Type B pancreatic cell (in vitro differentiated cells): ENCODE measurements around the gene UBAP2. TPM values are rescaled to one million over a fixed set of nuclear protein-coding genes. Genes with fewer than 3 reads are reported as not detected.
A peak's percentile ranks its signal among the peaks of the same experiment; 100 is the strongest.

Experiments used
- DNase-seq: peaks from one replicate; pipeline ENCODE4 v3.0.0; 2021; ENCODE audit warnings: mixed read lengths; ENCODE audit not compliant: unreplicated experiment; ENCODE audit errors: extremely low spot score
- H3K27ac Mint-ChIP-seq: 2 replicates; pipeline ENCODE4 v1.8.0; 2021; ENCODE audit warnings: mild to moderate bottlenecking, mixed read lengths
- H3K27me3 Mint-ChIP-seq: 2 replicates; pipeline ENCODE4 v1.8.0; 2021; ENCODE audit warnings: mixed read lengths
- H3K36me3 Mint-ChIP-seq: 2 replicates; pipeline ENCODE4 v1.8.0; 2021; ENCODE audit warnings: mixed read lengths
- H3K4me1 Mint-ChIP-seq: one replicate; pipeline ENCODE4 v1.8.0; 2021; ENCODE audit warnings: mixed read lengths; ENCODE audit not compliant: unreplicated experiment
- H3K4me3 Mint-ChIP-seq: 2 replicates; pipeline ENCODE4 v1.8.0; 2021; ENCODE audit warnings: mild to moderate bottlenecking, mixed read lengths
- H3K9me3 Mint-ChIP-seq: 2 replicates; pipeline ENCODE4 v1.8.0; 2021; ENCODE audit warnings: mixed read lengths
- CTCF ChIP-seq: fragments of 200-600 bp; sonication (generic); conservative IDR thresholded peaks from 2 replicates; pipeline ENCODE4 v1.5.0; 2021; ENCODE audit warnings: antibody characterized with exemption, mild to moderate bottlenecking
- total RNA-seq: library from RNA; stranded (reverse); gene quantifications from 2 replicates; pipeline ENCODE4 v1.2.1, GENCODE V29; 2021; ENCODE audit warnings: low replicate concordance

The UBAP2 gene
- total RNA-seq, 1 donor from 2014 or later, result 55.8 TPM

GRCh38 chr9:34036625-34037024, 12.1 kb downstream of the UBAP2 start:
- Mint-ChIP-seq H3K27me3 (no peaks in the 10 kb centered on the region), H3K36me3 (peaks cover 24% of the 10 kb centered on the region), H3K9me3 (peaks cover 3% of the 10 kb centered on the region), H3K4me1 (peaks cover 17% of the 10 kb centered on the region), H3K4me3 (no peak overlapping the region), H3K27ac (peak overlapping the region; percentile 44)
- TF ChIP-seq CTCF, result no peak
- no peak for DNase-seq

GRCh38 chr9:34035656-34036055, 13.0 kb downstream of the UBAP2 start:
- peaks cover 17% of the 10 kb centered on the region for H3K4me1 Mint-ChIP-seq
- DNase-seq, result no peak
- TF ChIP-seq CTCF, result no peak
- H3K4me3 Mint-ChIP-seq, result peak overlapping the region; percentile 42
- peak overlapping the region; percentile 82 for H3K27ac Mint-ChIP-seq
- peaks cover 3% of the 10 kb centered on the region for H3K9me3 Mint-ChIP-seq
- no peaks in the 10 kb centered on the region for H3K27me3 Mint-ChIP-seq
- peaks cover 24% of the 10 kb centered on the region for H3K36me3 Mint-ChIP-seq

DNA sequence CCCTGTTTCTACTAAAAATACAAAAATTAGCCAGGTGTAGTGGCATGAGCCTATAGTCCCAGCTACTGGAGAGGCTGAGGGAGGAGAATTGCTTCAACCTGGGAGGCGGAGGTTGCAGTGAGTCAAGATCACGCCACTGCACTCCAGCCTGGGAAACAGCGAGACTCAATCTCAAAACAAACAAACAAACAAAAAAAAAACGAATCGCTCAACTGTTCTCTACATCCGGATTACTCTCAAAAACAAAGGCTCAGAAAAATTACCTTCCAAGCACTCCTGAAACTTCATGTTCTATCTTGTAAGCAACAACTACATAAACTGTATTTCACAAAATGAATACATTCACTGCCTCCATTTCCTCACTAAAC, 14.0 kb downstream of the UBAP2 start:
- peak overlapping the region; percentile 21 for H3K4me3 Mint-ChIP-seq
- peaks cover 24% of the 10 kb centered on the region for H3K36me3 Mint-ChIP-seq
- peaks cover 3% of the 10 kb centered on the region for H3K9me3 Mint-ChIP-seq
- no peak for DNase-seq
- H3K27ac Mint-ChIP-seq, result no peak overlapping the region
- TF ChIP-seq CTCF, result no peak
- no peaks in the 10 kb centered on the region for H3K27me3 Mint-ChIP-seq
- H3K4me1 Mint-ChIP-seq, result peaks cover 17% of the 10 kb centered on the region

GRCh38 chr9:34032631-34033030, 16.1 kb downstream of the UBAP2 start:
- no peak overlapping the region for H3K27ac Mint-ChIP-seq

GRCh38 chr9:34027845-34028574, 20.7 kb downstream of the UBAP2 start:
- no peak for TF ChIP-seq CTCF
- Mint-ChIP-seq H3K27ac (no peak overlapping the region), H3K9me3 (no peaks in the 10 kb centered on the region), H3K27me3 (no peaks in the 10 kb centered on the region), H3K4me1 (no peaks in the 10 kb centered on the region), H3K36me3 (peaks cover 8% of the 10 kb centered on the region), H3K4me3 (no peak overlapping the region)
- no peak for DNase-seq

More at GRCh38 chr9:34032631-34033030, 16.1 kb downstream of the UBAP2 start:
- Mint-ChIP-seq H3K36me3 (peaks cover 23% of the 10 kb centered on the region), H3K4me1 (peaks cover 17% of the 10 kb centered on the region), H3K9me3 (peaks cover 3% of the 10 kb centered on the region), H3K4me3 (no peak overlapping the region), H3K27me3 (no peaks in the 10 kb centered on the region)
- TF ChIP-seq CTCF, result no peak
- DNase-seq, result no peak
